ENCODE measurements around the gene GRB10. TPM values are rescaled to one million over a fixed set of nuclear protein-coding genes. Genes with fewer than 3 reads are reported as not detected.

Gene GRB10
- total and polyA plus RNA-seq, 2 donors (not counting 3 experiments of a cell fraction or from before 2014, with no cell fraction given), result 43.7 to 240 TPM

GRCh38 chr7:50589364-50589763 is 193.3 kb downstream of the GRB10 start:
- Histone ChIP-seq H2AFZ (ENCODE audit: low read depth, low read length) (no peak overlapping the region), H3K79me2 (ENCODE audit: control insufficient read depth, insufficient read depth, low read length) (no peaks in the 10 kb centered on the region), H3K9me3 (replicated peaks; ENCODE audit: control insufficient read depth, insufficient read depth, low read length) (no peaks in the 10 kb centered on the region), H3K27me3 (ENCODE audit: control insufficient read depth in 2 of 2, insufficient read depth in 2 of 2, low read length in 2 of 2) (no peaks in the 10 kb centered on the region), H3K4me3 (replicated peaks in 1 of 3; ENCODE audit: insufficient read depth in 1 of 3, low read depth in 1 of 3, low read length in 3 of 3) (no peak overlapping the region), H3K27ac (ENCODE audit: insufficient read depth, low read depth, low read length) (no peak overlapping the region), H3K9me1 (replicated peaks; ENCODE audit: control insufficient read depth, extremely low read depth, insufficient read depth, low read length) (no peaks in the 10 kb centered on the region), H3K9ac (replicated peaks; ENCODE audit: extremely low read depth, insufficient read depth, low read length) (no peak overlapping the region), H3K4me1 (ENCODE audit: control insufficient read depth, extremely low read depth, insufficient read depth, low read length) (no peaks in the 10 kb centered on the region), H4K20me1 (replicated peaks; ENCODE audit: control insufficient read depth, extremely low read depth, insufficient read depth, low read length) (no peaks in the 10 kb centered on the region), H3K4me2 (ENCODE audit: insufficient read depth, low read length) (no peak overlapping the region), H3K36me3 (ENCODE audit: control insufficient read depth in 2 of 2, extremely low read depth in 1 of 2, insufficient read depth in 2 of 2, low read length in 2 of 2) (peaks cover 10 to 26% of the 10 kb centered on the region in 2 experiments)
- dilution Hi-C loops (cut with MboI; ENCODE audit: extremely low pct_ligation_motif_present, low sequenced_read_pairs), result no loop called here
- POLR2A ChIA-PET, result no interaction called here
- intact Hi-C loops (cut with micrococcal nuclease), result loop anchor here (2.0 kb wide), 1 partner anchor 121 kb away; no protein-coding TSS in a partner anchor
- FAIRE-seq (no peak), DNase-seq (ENCODE audit: low read depth, low spot score) (no peak)
- BruUV-seq (replicated peaks), result no TSS peak
- no peak for TF ChIP-seq EZH2 (IDR thresholded peaks at IDR 0.05; ENCODE audit: borderline replicate concordance, low read depth, low read length, severe bottlenecking)
- no peak for TF ChIP-seq JUN (IDR thresholded peaks at IDR 0.05; ENCODE audit: borderline replicate concordance, insufficient read depth, insufficient read length, low read depth)
- TF ChIP-seq GATA2 (IDR thresholded peaks at IDR 0.05; ENCODE audit: insufficient read depth, insufficient read length, low read depth, low read length), result no peak
- no peak for TF ChIP-seq MYC (IDR thresholded peaks at IDR 0.05; ENCODE audit: low read depth, low read length)
- no peak for TF ChIP-seq POLR2A (IDR thresholded peaks at IDR 0.05; ENCODE audit: low read depth, low read length)
- TF ChIP-seq MAX (IDR thresholded peaks at IDR 0.05; ENCODE audit: insufficient read depth, insufficient read length), result no peak
- no peak for TF ChIP-seq CTCF (IDR thresholded peaks at IDR 0.05; ENCODE audit: extremely low read depth in 1 of 2, insufficient read depth in 1 of 2, low read depth in 1 of 2, low read length in 2 of 2)
- TF ChIP-seq POLR2AphosphoS5 (IDR thresholded peaks at IDR 0.05; ENCODE audit: insufficient read depth, low read depth, low read length), result no peak
- TF ChIP-seq FOS (IDR thresholded peaks at IDR 0.05; ENCODE audit: borderline replicate concordance, insufficient read depth, low read length), result no peak
- CTCF ChIA-PET, result interaction anchor here (0.8 to 5.1 kb wide), 7 partner anchors 9 to 571 kb away, joined by 3 to 22 read pairs (median 4); no protein-coding TSS in a partner anchor

Measured in endothelial cell of umbilical vein (primary cell).